ENCODE results near the gene PDPK1.
"Not testable (repeated sequence)": the region's sequence is repeated elsewhere in the genome, so short reads cannot be mapped to it uniquely, and the experiment has no call there.

The PDPK1 gene

GRCh38 chr16:2550283-2550878 lies 12.6 kb downstream of the PDPK1 start:
- DNase-seq: not testable (repeated sequence)

- not testable (repeated sequence) for DNase-seq
Observed at GRCh38 chr16:2551420-2551889, 13.6 kb downstream of the PDPK1 start.

DNA sequence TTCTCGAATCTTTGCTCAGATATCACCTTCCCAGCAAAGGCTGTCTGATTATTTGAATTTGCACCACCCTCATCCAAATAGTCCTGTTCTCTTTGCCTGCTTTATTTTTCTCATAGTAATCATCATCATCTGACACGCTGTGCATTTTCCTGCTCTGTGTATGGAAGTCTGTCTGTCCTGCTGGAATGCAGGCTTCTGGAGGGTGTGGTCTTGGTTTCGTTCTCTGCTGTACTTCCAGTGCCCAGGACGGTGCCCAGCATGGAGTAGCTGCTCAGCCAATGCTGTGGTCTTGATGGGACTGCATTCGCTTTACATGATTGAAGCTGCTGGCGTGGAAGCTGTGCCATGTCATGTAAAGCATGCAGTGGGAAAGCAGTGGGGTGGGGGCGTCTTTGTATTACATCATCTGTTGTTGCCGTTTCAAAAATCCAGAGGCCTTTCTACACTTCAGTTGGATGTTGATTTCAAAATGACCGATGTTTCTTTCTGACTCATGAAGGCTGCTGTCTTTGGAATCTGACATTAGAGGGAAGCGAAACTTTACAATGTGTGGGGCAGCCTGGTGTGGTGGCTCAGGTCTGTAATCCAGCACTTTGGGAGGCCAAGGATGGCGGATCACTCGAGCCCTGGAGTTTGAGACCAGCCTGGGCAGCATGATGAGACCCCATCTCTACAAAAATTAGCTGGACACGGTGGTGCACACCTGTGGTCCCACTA lies 17.0 kb downstream of the PDPK1 start:
- not testable (repeated sequence) for DNase-seq

- not testable (repeated sequence) for DNase-seq
Observed at GRCh38 chr16:2557150-2557549, 19.3 kb downstream of the PDPK1 start.

DNA sequence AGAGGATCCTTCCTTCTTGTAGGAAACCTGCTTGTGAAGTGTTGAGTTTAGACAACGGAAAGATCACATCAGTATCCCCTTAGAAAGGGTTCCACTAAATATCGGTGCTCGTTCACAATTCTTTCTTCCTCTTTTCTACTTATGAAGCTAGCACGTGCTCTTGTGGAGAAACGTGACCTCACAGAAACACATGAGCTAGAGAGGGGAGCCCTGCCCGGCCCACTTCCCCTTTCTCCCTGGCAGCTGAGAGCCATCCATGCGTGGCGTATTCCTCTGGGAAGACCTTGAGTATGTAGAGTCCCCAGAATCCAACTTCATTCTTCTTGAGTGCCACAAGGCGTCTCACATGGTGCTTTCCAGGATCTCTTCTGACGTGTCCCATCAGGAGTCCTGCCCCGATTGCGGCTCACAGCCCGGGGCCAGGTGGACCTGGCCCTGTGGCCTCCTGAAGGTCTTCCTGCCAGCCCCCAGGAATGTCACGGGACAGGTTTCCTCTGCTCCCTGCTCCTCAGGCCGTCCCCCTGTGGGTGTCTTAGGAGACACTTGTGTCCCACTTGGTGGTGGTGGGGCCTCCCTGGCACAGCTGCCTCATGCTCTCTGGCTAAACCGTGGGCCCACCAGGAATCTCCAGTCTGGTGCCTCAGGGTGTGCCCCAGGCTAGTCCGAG lies 22.4 kb downstream of the PDPK1 start:
- not testable (repeated sequence) for DNase-seq

- DNase-seq: not testable (repeated sequence)
Observed at GRCh38 chr16:2560798-2561133, 22.9 kb downstream of the PDPK1 start.

DNA sequence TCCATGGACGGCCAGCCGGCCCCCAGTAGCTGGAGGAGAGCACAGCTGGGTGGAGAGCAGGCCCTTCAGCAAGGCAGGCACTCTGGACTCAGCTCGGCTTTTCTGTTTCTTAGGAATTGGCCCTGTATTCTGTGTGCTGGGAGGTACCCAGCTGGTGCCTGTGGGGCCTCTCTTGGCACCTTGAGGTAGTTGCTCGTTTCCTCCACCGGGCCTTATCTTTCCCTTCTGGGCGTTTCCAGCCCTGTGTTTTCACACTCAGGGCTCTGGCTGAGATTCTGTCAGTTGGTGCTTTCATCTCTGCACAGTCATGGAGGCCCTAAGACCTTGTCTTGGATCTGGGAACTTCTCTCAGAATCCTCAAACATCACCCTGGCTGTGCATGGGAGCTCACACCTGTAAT lies 29.7 kb downstream of the PDPK1 start:
- not testable (repeated sequence) for DNase-seq

DNA sequence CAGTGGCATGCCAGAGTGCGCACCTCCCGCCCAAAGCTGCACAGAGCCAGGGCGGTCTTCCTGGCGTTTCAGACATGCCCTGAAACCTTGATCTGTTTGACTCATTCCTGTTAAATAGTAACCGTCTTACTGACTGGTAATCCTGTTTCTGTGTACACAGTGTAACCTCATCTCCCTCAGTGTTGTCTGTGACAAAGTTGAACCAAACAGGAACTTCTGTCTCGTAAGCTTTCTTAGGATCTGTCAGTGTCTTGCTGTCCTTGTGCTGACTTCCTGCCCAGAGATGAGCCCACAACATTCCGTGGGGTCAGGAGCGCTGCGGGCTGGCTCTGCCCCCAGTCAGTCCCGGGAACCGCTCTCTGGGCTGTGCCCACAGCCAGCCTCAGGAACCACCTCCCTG lies 30.8 kb downstream of the PDPK1 start:
- DNase-seq: not testable (repeated sequence)

- not testable (repeated sequence) for DNase-seq
Observed at GRCh38 chr16:2572704-2573103, 34.9 kb downstream of the PDPK1 start.

DNA sequence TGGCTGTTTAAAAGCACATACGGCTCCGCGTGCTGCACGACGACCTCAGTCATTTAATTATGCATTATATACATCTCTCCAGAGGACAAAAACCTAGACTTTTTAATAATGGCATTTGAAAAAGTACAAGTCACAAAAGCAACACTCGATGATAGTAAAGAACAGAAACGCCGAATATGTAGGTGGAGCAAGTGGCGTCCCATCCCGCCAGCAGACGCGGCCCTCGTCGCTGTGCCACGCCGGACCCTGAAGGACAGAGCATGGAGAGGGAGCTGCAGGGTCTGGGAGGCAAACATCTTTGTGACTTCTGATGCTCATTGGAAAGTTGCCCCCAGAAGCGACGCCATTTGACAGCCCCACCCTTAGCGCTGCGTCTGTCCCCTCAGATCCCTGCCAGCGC lies 38.0 kb downstream of the PDPK1 start:
- not testable (repeated sequence) for DNase-seq

GRCh38 chr16:2577044-2577443 lies 39.2 kb downstream of the PDPK1 start:
- DNase-seq: not testable (repeated sequence)

DNA sequence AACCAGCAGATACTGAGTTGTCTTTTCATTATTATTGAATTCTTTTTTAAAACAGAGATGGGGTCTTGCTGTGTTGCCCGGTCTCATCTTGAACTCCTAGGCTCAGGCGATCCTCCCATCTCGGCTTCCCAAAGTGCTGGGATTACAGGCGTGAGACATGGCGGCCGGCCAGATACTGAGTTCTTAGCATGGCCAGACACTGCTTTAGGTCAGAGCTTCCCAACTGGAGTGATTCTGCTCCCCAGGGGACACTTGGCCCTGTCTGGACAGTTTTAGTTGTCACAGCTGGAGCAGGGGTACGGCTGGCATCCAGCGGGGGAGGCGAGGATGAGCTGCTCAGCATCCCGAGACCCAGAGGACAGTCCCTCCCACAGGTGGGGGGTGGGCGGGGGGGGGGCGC lies 41.1 kb downstream of the PDPK1 start:
- DNase-seq: not testable (repeated sequence)

DNA sequence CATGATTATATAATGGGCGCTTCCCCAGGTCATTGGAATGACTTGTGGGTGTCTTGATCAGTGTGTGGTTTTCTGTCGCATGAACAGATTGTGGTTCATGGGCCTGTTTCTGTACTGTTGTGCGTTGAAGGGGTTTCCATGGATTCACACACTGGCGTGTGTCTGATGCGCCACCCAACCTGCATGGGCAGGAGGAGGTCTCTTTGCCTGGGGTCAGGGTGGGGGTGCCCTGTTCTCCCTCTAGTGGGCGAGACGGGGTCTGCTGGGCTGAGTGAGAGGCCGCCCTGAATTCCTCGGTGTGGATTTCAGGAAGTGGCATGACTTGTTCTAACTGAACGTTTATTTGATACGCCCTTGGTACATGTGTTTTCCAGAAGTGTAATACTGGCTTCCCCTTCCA lies 42.3 kb downstream of the PDPK1 start:
- DNase-seq: not testable (repeated sequence)

- not testable (repeated sequence) for DNase-seq
Observed at GRCh38 chr16:2580818-2581217, 43.0 kb downstream of the PDPK1 start.

DNA sequence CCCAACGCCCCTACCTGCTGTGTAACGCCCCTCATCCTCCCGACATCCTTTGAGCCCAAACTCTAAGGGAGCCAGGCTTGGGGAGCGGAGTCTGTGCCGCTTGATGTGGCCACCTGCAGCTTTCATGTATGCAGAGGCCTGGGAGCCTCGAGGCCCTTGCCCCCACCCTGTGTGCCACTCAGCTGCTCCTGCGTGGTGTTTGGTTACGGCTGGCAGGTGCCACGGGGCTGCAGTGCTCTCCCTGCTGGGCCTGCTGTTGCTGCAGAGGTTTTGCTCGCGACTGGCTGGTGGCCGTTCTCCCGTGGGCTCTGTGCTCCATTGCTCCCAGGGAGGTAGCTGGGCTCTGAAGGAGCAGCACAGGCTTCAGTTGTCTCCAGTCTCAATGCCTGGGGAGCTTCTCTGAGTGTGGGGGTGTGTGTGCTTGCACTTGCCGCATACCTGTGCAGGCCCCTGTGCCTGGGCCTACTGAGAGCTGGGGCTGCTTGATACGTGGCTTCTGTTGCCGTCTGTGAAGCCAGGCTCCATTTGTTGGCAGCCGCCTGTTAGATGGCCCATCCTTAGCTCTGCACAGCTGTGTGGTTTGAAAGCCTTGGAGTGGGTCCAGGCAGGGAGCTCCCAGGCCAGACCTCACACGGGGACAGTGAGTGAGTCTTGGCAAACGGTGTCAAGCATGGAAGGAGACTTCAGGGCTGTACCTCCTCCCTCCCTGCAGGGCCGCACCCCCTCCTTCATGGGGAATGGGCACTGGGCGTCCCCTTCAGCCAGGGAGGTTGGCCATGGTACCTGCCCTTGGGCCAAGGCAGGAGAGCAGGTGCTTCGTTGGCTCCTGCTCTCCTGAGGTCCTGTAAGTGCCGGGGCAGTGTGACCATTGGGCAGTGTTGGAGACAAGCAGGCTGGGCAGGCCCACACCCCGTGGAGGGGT lies 47.2 kb downstream of the PDPK1 start:
- no peak for DNase-seq

DNA sequence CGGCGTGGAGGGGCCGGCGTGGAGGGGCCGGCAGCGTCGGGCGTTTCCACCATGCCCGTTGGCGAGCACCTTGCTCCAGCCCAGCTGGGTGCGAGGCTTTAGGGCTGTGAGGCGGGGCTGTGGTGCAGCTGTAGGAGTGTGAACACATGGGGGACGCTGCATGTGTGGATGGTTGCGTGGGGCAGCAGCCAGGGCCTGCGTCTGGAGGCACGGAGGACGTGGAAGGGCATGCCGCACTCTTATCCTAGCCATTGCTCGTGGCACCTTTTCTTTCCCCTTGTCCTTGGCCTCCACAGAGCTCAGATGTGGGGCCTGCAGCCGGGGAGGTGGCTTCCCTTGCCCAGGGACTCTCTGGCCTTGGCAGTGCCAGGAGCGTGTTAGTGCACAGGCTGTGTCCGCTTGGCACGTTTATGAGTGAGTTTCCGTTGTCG lies 47.8 kb downstream of the PDPK1 start:
- no peak for DNase-seq

DNA sequence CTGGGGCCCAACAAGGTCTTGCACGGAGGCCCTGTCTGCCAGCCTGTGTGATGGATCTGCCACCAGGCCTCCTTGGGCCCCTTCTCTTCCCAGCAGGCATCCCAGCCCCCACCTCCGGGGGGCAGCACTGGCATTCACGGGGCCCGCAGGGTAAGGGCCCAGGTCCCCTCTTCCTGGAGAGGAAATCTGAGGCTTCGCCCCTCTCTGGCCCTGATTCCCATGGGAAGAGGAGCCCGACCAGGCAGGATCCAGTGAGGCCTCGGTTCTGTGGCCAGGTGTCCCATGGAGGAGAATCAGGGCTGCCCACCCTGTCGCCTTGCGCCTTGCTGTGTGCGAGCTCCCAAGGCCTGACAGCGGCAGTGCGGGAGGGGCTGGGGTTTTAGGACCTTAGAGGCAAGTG lies 48.4 kb downstream of the PDPK1 start:
- no peak for DNase-seq

DNA sequence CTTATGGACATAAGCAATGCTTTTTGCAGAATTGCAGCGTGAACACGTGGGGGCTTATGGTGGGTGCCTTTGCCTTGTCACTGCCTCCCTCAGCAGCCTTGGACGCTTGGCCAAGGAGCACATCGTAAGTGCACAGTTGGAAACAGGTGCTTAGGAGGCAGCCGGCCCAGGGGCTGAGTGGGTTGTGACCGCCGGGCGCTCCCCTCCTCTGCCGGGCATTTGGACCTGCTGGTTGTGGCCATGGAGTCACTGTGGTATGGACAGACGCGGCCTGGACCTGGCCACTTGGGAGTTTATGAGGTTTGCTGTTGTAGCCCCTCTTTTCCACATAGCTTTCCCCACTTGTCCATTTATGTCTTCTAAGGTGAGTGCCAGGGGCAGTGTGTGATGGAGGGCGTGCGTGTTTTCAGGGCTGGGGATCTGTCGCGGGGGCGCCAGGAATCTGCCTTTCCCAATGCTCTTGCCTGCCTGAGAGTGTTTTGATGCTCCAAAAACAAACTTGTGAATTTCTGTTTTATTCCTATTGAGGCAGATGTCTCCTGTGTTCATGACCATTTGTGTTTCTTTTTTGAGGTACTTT lies 49.2 kb downstream of the PDPK1 start:
- no peak for DNase-seq

- DNase-seq: no peak
Observed at GRCh38 chr16:2587891-2588565, 50.2 kb downstream of the PDPK1 start.

DNA sequence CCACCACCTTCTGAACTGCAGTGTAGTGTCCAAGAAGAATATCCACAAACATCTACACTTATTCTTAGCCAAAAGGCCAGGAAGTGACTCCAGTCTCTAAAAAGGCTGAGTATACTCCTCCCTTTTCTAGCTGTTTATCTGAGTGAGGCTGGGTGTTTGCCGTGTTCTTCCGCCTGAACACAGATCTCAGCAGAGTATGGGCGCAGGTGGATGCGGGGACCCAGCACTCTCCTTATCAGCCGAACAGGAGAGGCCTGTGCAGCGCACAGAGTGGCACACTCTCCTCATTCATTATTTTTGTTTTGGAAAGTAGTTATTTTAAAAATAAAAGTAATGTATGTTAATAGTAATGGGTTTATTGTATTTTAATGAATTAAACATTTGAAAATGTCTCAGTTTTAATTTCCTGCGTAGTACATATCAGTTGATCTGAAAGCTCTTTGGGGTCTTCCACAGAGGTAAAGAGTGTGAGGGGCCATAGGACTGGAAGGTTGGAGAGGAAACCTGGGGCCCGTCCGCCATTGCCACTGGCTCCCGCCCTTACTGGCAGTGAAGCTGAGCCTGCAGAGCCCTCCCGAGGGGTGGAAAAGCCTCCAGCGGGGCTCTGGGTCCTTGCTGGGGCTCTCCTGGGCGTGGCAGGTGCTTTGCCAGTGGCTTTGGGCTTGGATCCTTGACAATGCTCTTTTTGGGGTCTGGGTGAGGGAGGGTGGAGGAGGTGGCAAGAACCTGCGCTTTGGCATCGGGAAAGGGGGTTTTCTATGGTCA lies 53.8 kb downstream of the PDPK1 start:
- DNase-seq: no peak

DNA sequence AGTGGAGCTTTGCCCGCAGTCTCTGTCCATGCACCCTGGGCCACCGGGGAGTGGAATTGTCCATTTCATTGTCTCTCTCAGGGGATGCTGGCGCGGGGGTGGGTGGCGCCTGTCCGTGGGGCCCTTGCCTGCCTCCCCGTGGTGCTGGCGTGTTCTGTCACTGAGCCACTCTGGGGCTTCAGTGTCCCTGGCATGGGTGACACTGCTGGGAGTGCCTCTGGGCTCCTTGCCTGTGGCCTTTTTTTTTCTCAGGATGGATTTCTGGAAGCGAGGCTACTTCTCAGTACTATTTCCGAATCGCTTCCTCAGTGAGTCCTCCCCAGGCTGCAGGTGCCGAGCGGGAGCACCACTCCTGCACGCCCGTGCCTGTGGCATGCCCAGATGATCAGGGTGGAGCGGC lies 55.0 kb downstream of the PDPK1 start:
- DNase-seq: no peak
